ENCODE measurements around the gene WHAMM.

DNA sequence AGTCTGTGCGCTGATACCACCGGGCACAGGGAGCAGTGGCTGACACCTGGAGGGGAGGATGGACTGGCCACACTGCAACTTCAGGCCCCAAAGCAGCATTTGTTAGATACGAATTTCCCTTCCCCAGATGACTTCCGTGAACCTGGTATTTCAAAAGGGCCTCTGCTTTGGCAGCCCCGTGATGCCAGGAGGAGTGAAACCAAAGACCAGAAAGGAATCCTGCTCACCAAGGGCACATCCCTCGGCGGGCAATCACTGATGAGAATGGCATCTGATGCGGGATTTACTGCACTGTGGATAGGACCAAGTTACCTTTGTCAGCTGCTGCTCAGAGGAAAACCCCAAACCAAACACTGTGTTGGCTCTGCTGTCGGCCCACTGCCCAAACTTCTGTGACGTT is 65.5 kb downstream of the WHAMM start:
- TF ChIP-seq, protein P1, sequence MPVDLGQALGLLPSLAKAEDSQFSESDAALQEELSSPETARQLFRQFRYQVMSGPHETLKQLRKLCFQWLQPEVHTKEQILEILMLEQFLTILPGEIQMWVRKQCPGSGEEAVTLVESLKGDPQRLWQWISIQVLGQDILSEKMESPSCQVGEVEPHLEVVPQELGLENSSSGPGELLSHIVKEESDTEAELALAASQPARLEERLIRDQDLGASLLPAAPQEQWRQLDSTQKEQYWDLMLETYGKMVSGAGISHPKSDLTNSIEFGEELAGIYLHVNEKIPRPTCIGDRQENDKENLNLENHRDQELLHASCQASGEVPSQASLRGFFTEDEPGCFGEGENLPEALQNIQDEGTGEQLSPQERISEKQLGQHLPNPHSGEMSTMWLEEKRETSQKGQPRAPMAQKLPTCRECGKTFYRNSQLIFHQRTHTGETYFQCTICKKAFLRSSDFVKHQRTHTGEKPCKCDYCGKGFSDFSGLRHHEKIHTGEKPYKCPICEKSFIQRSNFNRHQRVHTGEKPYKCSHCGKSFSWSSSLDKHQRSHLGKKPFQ (tag by site-specific recombination; IDR thresholded peaks at IDR 0.05) = no peak
- TF ChIP-seq, protein P2, sequence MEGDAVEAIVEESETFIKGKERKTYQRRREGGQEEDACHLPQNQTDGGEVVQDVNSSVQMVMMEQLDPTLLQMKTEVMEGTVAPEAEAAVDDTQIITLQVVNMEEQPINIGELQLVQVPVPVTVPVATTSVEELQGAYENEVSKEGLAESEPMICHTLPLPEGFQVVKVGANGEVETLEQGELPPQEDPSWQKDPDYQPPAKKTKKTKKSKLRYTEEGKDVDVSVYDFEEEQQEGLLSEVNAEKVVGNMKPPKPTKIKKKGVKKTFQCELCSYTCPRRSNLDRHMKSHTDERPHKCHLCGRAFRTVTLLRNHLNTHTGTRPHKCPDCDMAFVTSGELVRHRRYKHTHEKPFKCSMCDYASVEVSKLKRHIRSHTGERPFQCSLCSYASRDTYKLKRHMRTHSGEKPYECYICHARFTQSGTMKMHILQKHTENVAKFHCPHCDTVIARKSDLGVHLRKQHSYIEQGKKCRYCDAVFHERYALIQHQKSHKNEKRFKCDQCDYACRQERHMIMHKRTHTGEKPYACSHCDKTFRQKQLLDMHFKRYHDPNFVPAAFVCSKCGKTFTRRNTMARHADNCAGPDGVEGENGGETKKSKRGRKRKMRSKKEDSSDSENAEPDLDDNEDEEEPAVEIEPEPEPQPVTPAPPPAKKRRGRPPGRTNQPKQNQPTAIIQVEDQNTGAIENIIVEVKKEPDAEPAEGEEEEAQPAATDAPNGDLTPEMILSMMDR (tag by site-specific recombination; IDR thresholded peaks at IDR 0.05) = no peak
- TF ChIP-seq ZBTB26 (tag by site-specific recombination; optimal IDR thresholded peaks at IDR 0.05) = no peak

Measured in HEK293 (cell line).